Ascending aorta (tissue), 2 donors: ENCODE results near the gene ABRACL. TPM values are rescaled to one million over a fixed set of nuclear protein-coding genes. Genes with fewer than 3 reads are reported as not detected.

ENCODE experiments used
- DNase-seq, 2 donors: peaks; one replicate each; pipeline ENCODE4 v3.0.0-alpha.2; 2019; ENCODE audit warnings: low spot score in 2 of 2
- H3K27ac ChIP-seq, 2 donors: fragments of 200-600 bp; sonication (generic); one replicate each; pipeline ENCODE4 v1.5.1; 2016 to 2017; ENCODE audit warnings: mild to moderate bottlenecking in 1 of 2
- H3K27me3 ChIP-seq: fragments of 200-600 bp; sonication (generic); one replicate; pipeline ENCODE4 v1.5.1; 2017
- H3K36me3 ChIP-seq, 2 donors: fragments of 200-600 bp; sonication (generic); one replicate each; pipeline ENCODE4 v1.5.1; 2016
- H3K4me1 ChIP-seq, 2 donors: fragments of 200-600 bp; sonication (generic); one replicate each; pipeline ENCODE4 v1.5.1; 2016 to 2017; ENCODE audit warnings: mild to moderate bottlenecking in 1 of 2
- H3K4me3 ChIP-seq, 2 donors: fragments of 200-600 bp; sonication (generic); one replicate each; pipeline ENCODE4 v1.5.1; 2016 to 2017; ENCODE audit warnings: mild to moderate bottlenecking in 1 of 2
- H3K9me3 ChIP-seq, 2 donors: fragments of 200-600 bp; sonication (generic); one replicate each; pipeline ENCODE4 v1.5.1; 2016
- CTCF ChIP-seq, 3 experiments: fragments of 200-600 bp in 2 of 3; fragments of 450-650 bp in 1 of 3; sonication (generic) in 2 of 3; IDR thresholded peaks; one replicate each; pipeline ENCODE4 v1.5.1; 2016 to 2019; ENCODE audit warnings: antibody characterized with exemption in 3 of 3, mild to moderate bottlenecking in 1 of 3, moderate library complexity in 1 of 3
- intact Hi-C: fragments of 100-400 bp; cut with DNase I; formaldehyde crosslinking; loops from one replicate; pipeline ENCODE4 v1.15.1; 2023
- total RNA-seq: library from RNA; depleted of rRNA; stranded (reverse); fragments of >200 nt; gene quantifications from one replicate; pipeline ENCODE4 v1.1.0, GENCODE V29; 2016

ABRACL gene
- total RNA-seq, 1 donor from 2014 or later = 27.6 TPM

GRCh38 chr6:139080255-139080920, 51.8 kb downstream of the ABRACL start:
- Histone ChIP-seq H3K36me3 (no peaks in the 10 kb centered on the region), H3K27me3 (no peaks in the 10 kb centered on the region), H3K4me1 (peaks cover 11 to 20% of the 10 kb centered on the region in 2 donors), H3K9me3 (no peaks in the 10 kb centered on the region), H3K4me3 (no peak overlapping the region), H3K27ac (peak overlapping the region; percentile 79 to 83)
- peak in 1 of 2 donors; percentile 69 for DNase-seq
- intact Hi-C loops = loop anchor here (2.0 kb wide), 1 partner anchor 52 kb away; the partner anchor contains the start of gene ABRACL
- no peak for TF ChIP-seq CTCF (IDR thresholded peaks at IDR 0.05)

DNA sequence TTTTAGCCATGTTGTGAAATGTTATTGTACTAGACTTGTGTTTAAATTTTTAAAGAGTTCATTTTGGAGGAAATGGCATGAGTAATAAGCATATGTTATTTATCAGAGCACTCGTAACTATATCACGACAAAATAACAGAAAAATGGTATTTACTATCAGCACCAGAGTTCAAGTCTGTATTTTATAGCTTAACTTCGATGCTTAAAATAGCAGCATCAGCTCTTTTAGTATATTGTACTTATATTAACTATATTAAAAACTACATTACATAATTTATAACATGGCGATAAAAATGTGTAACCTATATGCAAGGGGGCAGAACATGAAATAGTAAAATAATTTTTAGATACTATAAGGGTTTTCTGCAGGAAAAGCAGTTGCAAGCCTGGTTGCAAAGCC, 52.9 kb downstream of the ABRACL start:
- Histone ChIP-seq H3K36me3 (no peaks in the 10 kb centered on the region), H3K4me1 (peaks cover 11 to 20% of the 10 kb centered on the region in 2 donors), H3K9me3 (no peaks in the 10 kb centered on the region), H3K27me3 (no peaks in the 10 kb centered on the region), H3K27ac (peak overlapping the region; percentile 65 to 83), H3K4me3 (no peak overlapping the region)
- intact Hi-C loops = loop anchor here (2.0 kb wide), 1 partner anchor 53 kb away; the partner anchor contains the start of gene ABRACL
- no peak for TF ChIP-seq CTCF (IDR thresholded peaks at IDR 0.05)
- no peak for DNase-seq

DNA sequence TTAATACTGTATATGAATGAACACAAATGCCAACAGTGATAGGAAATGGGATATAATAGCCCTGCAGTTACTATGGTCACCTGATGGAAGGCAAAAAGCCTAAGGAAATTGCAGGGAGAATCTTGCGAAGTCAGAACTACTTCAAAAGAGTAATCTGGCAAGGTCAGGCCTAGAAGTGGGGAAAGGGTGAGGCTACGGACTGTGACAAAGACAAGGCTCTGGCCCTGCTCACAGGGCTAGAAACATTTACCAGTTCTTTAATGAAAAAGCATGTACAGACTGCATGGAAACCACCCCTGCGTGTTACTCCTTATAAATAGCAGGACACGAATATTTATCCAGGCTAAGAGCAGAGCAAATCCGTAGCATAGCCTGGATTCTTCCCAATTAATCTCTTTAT, 53.8 kb downstream of the ABRACL start:
- intact Hi-C loops = no loop called here
- Histone ChIP-seq H3K9me3 (no peaks in the 10 kb centered on the region), H3K27me3 (no peaks in the 10 kb centered on the region), H3K36me3 (no peaks in the 10 kb centered on the region), H3K4me1 (peaks cover 11 to 20% of the 10 kb centered on the region in 2 donors), H3K27ac (peak overlapping the region; percentile 65 to 83), H3K4me3 (no peak overlapping the region)
- no peak for DNase-seq
- TF ChIP-seq CTCF (IDR thresholded peaks at IDR 0.05) = no peak

GRCh38 chr6:139091826-139092225, 63.3 kb downstream of the ABRACL start:
- no peaks in the 10 kb centered on the region for H3K9me3 ChIP-seq
- no peak for DNase-seq
- H3K27ac ChIP-seq = no peak overlapping the region
- H3K36me3 ChIP-seq = no peaks in the 10 kb centered on the region
- TF ChIP-seq CTCF (IDR thresholded peaks at IDR 0.05) = no peak
- intact Hi-C loops = no loop called here
- no peak overlapping the region for H3K4me3 ChIP-seq
- no peaks in the 10 kb centered on the region for H3K4me1 ChIP-seq
- H3K27me3 ChIP-seq = no peaks in the 10 kb centered on the region

Other genes with a start within 250 kb of the ABRACL start
- gene ECT2L, start 232.7 kb upstream of the ABRACL start, total RNA-seq = not detected
- gene REPS1, start 40.5 kb upstream of the ABRACL start, total RNA-seq = 30.4 TPM
- 27.0 TPM for gene HECA, start 106.3 kb downstream of the ABRACL start, total RNA-seq